Fibroblast of lung (primary cell): ENCODE data around the gene SCAPER.

Experiments
- CTCF ChIP-seq, 2 donors: IDR thresholded peaks in 1 of 2; conservative IDR thresholded peaks in 1 of 2; 1 replicate in 1 of 2; 2 replicates in 1 of 2; pipeline ENCODE4 v1.5.1; 2011 to 2012; ENCODE audit warnings: low read length in 2 of 2, control low read depth in 1 of 2, inconsistent platforms in 1 of 2, low read depth in 1 of 2, mild to moderate bottlenecking in 1 of 2
- EZH2 ChIP-seq: IDR thresholded peaks from 2 replicates; pipeline ENCODE4 v1.5.1; 2012; ENCODE audit warnings: low read length, control low read depth, mild to moderate bottlenecking; ENCODE audit errors: missing control alignments

DNA sequence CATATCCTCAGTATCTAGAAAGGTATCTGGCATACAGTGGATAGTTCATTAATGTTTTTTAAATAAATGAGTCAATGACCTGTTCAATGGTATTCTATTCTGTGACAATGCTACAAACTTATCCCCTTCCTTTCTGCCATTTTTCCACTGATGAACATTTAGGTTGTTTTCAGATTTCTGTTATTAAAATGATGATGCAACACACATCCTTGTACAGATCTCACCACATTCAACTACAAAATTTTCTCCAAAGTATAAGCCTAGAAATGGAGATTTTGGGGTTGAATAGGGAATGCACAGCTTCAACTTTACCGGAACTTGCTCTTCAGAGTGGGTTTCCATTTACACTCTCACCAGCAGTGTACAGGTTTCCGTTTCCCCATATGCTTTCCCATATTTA is 358.3 kb downstream of the SCAPER start:
- TF ChIP-seq CTCF (conservative IDR thresholded peaks at IDR 0.05 in 1 of 2, IDR thresholded peaks at IDR 0.05 in 1 of 2; ENCODE audit: low read depth in 1 of 2, low read length in 2 of 2) (no peak), EZH2 (no peak)
